Uterus (tissue), 4 donors: ENCODE data around the gene CCDC136. TPM values are rescaled to one million over a fixed set of nuclear protein-coding genes. Genes with fewer than 3 reads are reported as not detected.

Experiments
- DNase-seq, 2 donors: peaks; one replicate each; pipeline ENCODE4 v3.0.0-alpha.2; 2019 to 2020
- H3K27ac ChIP-seq, 2 donors: fragments of 200-600 bp; sonication (generic); 1 replicate in 1 of 2; 2 replicates in 1 of 2; pipeline ENCODE4 v1.5.1; 2016 to 2018
- H3K27me3 ChIP-seq, 2 donors: fragments of 200-600 bp; sonication (generic); one replicate each; pipeline ENCODE4 v1.5.1; 2018 to 2019; ENCODE audit warnings: control low read depth in 1 of 2
- H3K36me3 ChIP-seq, 2 donors: fragments of 200-600 bp; sonication (generic); one replicate each; pipeline ENCODE4 v1.5.1; 2019; ENCODE audit warnings: control low read depth in 1 of 2
- H3K4me1 ChIP-seq, 2 donors: fragments of 200-600 bp; sonication (generic); one replicate each; pipeline ENCODE4 v1.5.1; 2018 to 2019; ENCODE audit warnings: control low read depth in 1 of 2
- H3K4me3 ChIP-seq, 2 donors: fragments of 200-600 bp; sonication (generic); 1 replicate in 1 of 2; 2 replicates in 1 of 2; pipeline ENCODE4 v1.5.1; 2018 to 2019; ENCODE audit warnings: mild to moderate bottlenecking in 1 of 2
- H3K9me3 ChIP-seq, 2 donors: fragments of 200-600 bp; sonication (generic); one replicate each; pipeline ENCODE4 v1.5.1; 2019; ENCODE audit warnings: control low read depth in 1 of 2
- CTCF ChIP-seq, 4 experiments: fragments of 200-600 bp in 2 of 4; fragments of 450-650 bp in 2 of 4; sonication (generic) in 2 of 4; IDR thresholded peaks; one replicate each; pipeline ENCODE4 v1.5.1; 2016 to 2019; ENCODE audit warnings: antibody characterized with exemption in 4 of 4, mild to moderate bottlenecking in 2 of 4, moderate library complexity in 1 of 4
- POLR2A ChIP-seq, 2 donors: fragments of 450-650 bp; IDR thresholded peaks; one replicate each; pipeline ENCODE4 v1.6.1; 2016; ENCODE audit warnings: antibody characterized with exemption in 2 of 2, mild to moderate bottlenecking in 1 of 2, moderate library complexity in 1 of 2
- intact Hi-C: fragments of 100-400 bp; cut with DNase I; formaldehyde crosslinking; loops from one replicate; pipeline ENCODE4 v1.15.1; 2023; ENCODE audit warnings: low total_unique reads
- total RNA-seq, 4 donors: library from RNA; depleted of rRNA in 3 of 4; stranded (reverse); fragments of >200 nt in 3 of 4; gene quantifications; one replicate each; pipeline versions ENCODE4 v1.1.0 to v1.2.4, GENCODE V29; 2014 to 2023
- donor health status: DM: yes; HTN: yes; CAD: no.

Gene CCDC136
- total RNA-seq, 4 donors from 2014 or later: 11.5 to 26.4 (median 14.8) TPM

GRCh38 chr7:128775744-128776474, 15.9 kb upstream of the CCDC136 start, which contains the start of gene OPN1SW:
OPN1SW (minus strand) TSS chr7:128775794; CDS start chr7:128775781, 13 bp downstream.
- Histone ChIP-seq H3K9me3 (no peaks in the 10 kb centered on the region), H3K27ac (no peak within 1 kb of the TSS), H3K4me3 (no peak within 1 kb of the TSS), H3K36me3 (no peaks in the 10 kb centered on the region), H3K27me3 (no peaks in the 10 kb centered on the region), H3K4me1 (no peaks in the 10 kb centered on the region)
- TF ChIP-seq POLR2A (IDR thresholded peaks at IDR 0.05) (no peak), CTCF (IDR thresholded peaks at IDR 0.05) (no peak)
- no peak for DNase-seq
- intact Hi-C loops: no loop called here

GRCh38 chr7:128777156-128778123, 14.3 kb upstream of the CCDC136 start:
- intact Hi-C loops: no loop called here
- no peak for DNase-seq
- H3K36me3 ChIP-seq: no peaks in the 10 kb centered on the region
- H3K27me3 ChIP-seq: no peaks in the 10 kb centered on the region
- H3K27ac ChIP-seq: no peak overlapping the region
- no peaks in the 10 kb centered on the region for H3K9me3 ChIP-seq
- H3K4me1 ChIP-seq: no peaks in the 10 kb centered on the region
- TF ChIP-seq POLR2A (IDR thresholded peaks at IDR 0.05) (no peak), CTCF (IDR thresholded peaks at IDR 0.05) (no peak)
- H3K4me3 ChIP-seq: no peak overlapping the region

GRCh38 chr7:128778946-128779345, 12.8 kb upstream of the CCDC136 start:
- TF ChIP-seq CTCF (IDR thresholded peaks at IDR 0.05) (no peak), POLR2A (IDR thresholded peaks at IDR 0.05) (no peak)
- no peak for DNase-seq
- H3K9me3 ChIP-seq: no peaks in the 10 kb centered on the region
- H3K36me3 ChIP-seq: no peaks in the 10 kb centered on the region
- no peak overlapping the region for H3K27ac ChIP-seq
- no peak overlapping the region for H3K4me3 ChIP-seq
- no peaks in the 10 kb centered on the region for H3K4me1 ChIP-seq
- no peaks in the 10 kb centered on the region for H3K27me3 ChIP-seq
- intact Hi-C loops: no loop called here

- Histone ChIP-seq H3K27me3 (no peaks in the 10 kb centered on the region), H3K4me1 (no peaks in the 10 kb centered on the region), H3K36me3 (no peaks in the 10 kb centered on the region), H3K4me3 (no peak overlapping the region), H3K9me3 (no peaks in the 10 kb centered on the region), H3K27ac (peak overlapping the region; percentile 2 to 39)
- no peak for TF ChIP-seq POLR2A (IDR thresholded peaks at IDR 0.05)
- TF ChIP-seq CTCF (IDR thresholded peaks at IDR 0.05): no peak
- DNase-seq: peak in 1 of 2 donors; percentile 35
- intact Hi-C loops: no loop called here
Observed at GRCh38 chr7:128781126-128781525, 10.6 kb upstream of the CCDC136 start.

DNA sequence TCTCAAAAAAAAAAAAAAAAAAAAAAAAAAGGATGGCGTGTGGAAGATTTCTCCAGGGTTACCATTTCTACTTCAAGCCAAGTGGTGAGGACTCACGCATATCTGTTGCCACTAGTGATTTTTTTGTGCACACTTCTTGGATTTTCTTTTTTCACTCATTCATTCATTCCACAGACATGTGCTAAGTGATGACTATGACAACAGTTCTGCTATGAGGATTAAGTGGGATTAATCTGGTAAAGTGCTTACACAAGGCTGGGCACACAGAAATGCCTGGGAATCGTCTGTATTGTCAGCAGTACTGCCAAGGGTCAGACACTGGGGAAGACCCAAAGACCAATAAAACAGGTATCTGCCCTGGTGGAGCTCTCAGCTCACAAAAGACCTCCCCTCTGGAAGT, 9.9 kb upstream of the CCDC136 start:
- peak overlapping the region; percentile 2 to 39 for H3K27ac ChIP-seq
- H3K36me3 ChIP-seq: no peaks in the 10 kb centered on the region
- intact Hi-C loops: no loop called here
- TF ChIP-seq POLR2A (IDR thresholded peaks at IDR 0.05): no peak
- TF ChIP-seq CTCF (IDR thresholded peaks at IDR 0.05): no peak
- no peaks in the 10 kb centered on the region for H3K27me3 ChIP-seq
- no peaks in the 10 kb centered on the region for H3K4me1 ChIP-seq
- DNase-seq: no peak
- no peaks in the 10 kb centered on the region for H3K9me3 ChIP-seq
- H3K4me3 ChIP-seq: no peak overlapping the region
